HEK293 (cell line): Measurements from ENCODE around the gene FAM204A.

Source experiments
- CTCF ChIA-PET: fragments of 350-600 bp; formaldehyde crosslinking; extraction: SDS; loops from one replicate; lab custom pipeline; 2021; ENCODE audit warnings: antibody characterized with exemption; lab: Yijun Ruan, JAX
- POLR2A ChIA-PET: fragments of 300-600 bp; formaldehyde crosslinking; extraction: SDS; loops from one replicate; lab custom pipeline; 2020; ENCODE audit warnings: antibody characterized with exemption, inconsistent platforms; lab: Yijun Ruan, JAX
- H3K27ac ChIP-seq: fragments of 200-500 bp; sonication (Bioruptor generic); 2 replicates; pipeline ENCODE4 v1.5.1; 2014; ENCODE audit warnings: low read depth, low read length, control low read depth, inconsistent platforms; ENCODE audit errors: extremely low read depth
- H3K36me3 ChIP-seq, 2 experiments: fragments of 200-500 bp in 1 of 2; sonication (Bioruptor generic) in 1 of 2; 1 replicate in 1 of 2; 2 replicates in 1 of 2; pipeline ENCODE4 v1.5.1; 2014 to 2017; ENCODE audit warnings: inconsistent platforms in 2 of 2, low read length in 2 of 2; ENCODE audit not compliant: control insufficient read depth in 2 of 2, insufficient read depth in 1 of 2
- H3K4me1 ChIP-seq: fragments of 200-500 bp; sonication (Bioruptor generic); 2 replicates; pipeline ENCODE4 v1.5.1; 2014; ENCODE audit warnings: mild to moderate bottlenecking, low read length, inconsistent platforms; ENCODE audit not compliant: control insufficient read depth, insufficient read depth
- H3K4me3 ChIP-seq: 2 replicates; pipeline ENCODE4 v1.5.1; 2011; ENCODE audit warnings: low read depth, mild to moderate bottlenecking, control low read depth, low read length, moderate library complexity
- H3K9me3 ChIP-seq: fragments of 200-500 bp; sonication (Bioruptor generic); 2 replicates; pipeline ENCODE4 v1.5.1; 2014; ENCODE audit warnings: low read depth, low read length, inconsistent platforms; ENCODE audit not compliant: control insufficient read depth, insufficient read depth
- FEZF1 ChIP-seq: fragments of 450-650 bp; formaldehyde crosslinking; IDR thresholded peaks from 2 replicates; pipeline ENCODE4 v1.5.1; 2016; ENCODE audit warnings: missing biosample characterization, missing genetic modification characterization
- GLIS2 ChIP-seq: fragments of 450-650 bp; formaldehyde crosslinking; IDR thresholded peaks from 2 replicates; pipeline ENCODE4 v1.5.1; 2016; ENCODE audit warnings: missing biosample characterization, missing genetic modification characterization
- PRDM4 ChIP-seq: fragments of 450-650 bp; formaldehyde crosslinking; IDR thresholded peaks from 2 replicates; pipeline ENCODE4 v1.5.1; 2017; ENCODE audit warnings: missing biosample characterization, missing genetic modification characterization
- SALL2 ChIP-seq: fragments of 450-650 bp; formaldehyde crosslinking; IDR thresholded peaks from 2 replicates; pipeline ENCODE4 v1.5.0; 2017; ENCODE audit warnings: missing biosample characterization, mild to moderate bottlenecking, missing genetic modification characterization, borderline replicate concordance
- ZBTB11 ChIP-seq: fragments of 450-650 bp; formaldehyde crosslinking; conservative IDR thresholded peaks from 2 replicates; pipeline ENCODE4 v1.5.1; 2016; ENCODE audit warnings: low read depth, missing biosample characterization, missing genetic modification characterization
- ZIC2 ChIP-seq: fragments of 450-650 bp; formaldehyde crosslinking; IDR thresholded peaks from 2 replicates; pipeline ENCODE4 v1.5.1; 2016; ENCODE audit warnings: missing biosample characterization, missing genetic modification characterization
- ZNF211 ChIP-seq: fragments of 450-650 bp; formaldehyde crosslinking; IDR thresholded peaks from 2 replicates; pipeline ENCODE4 v1.5.1; 2016; ENCODE audit warnings: low read depth, missing biosample characterization, missing genetic modification characterization
- ZNF23 ChIP-seq: fragments of 450-650 bp; formaldehyde crosslinking; IDR thresholded peaks from 2 replicates; pipeline ENCODE4 v1.5.1; 2016; ENCODE audit warnings: missing biosample characterization, missing genetic modification characterization, borderline replicate concordance
- ZNF311 ChIP-seq: fragments of 450-650 bp; formaldehyde crosslinking; IDR thresholded peaks from 2 replicates; pipeline ENCODE4 v1.5.1; 2017; ENCODE audit warnings: missing biosample characterization, missing genetic modification characterization, borderline replicate concordance
- ZNF366 ChIP-seq: fragments of 450-650 bp; formaldehyde crosslinking; conservative IDR thresholded peaks from 2 replicates; pipeline ENCODE4 v1.5.1; 2016; ENCODE audit warnings: missing biosample characterization, missing genetic modification characterization
- ZNF394 ChIP-seq: fragments of 450-650 bp; formaldehyde crosslinking; IDR thresholded peaks from 2 replicates; pipeline ENCODE4 v1.5.1; 2016; ENCODE audit warnings: missing biosample characterization, missing genetic modification characterization, mild to moderate bottlenecking, moderate library complexity, borderline replicate concordance
- ZNF48 ChIP-seq: fragments of 450-650 bp; formaldehyde crosslinking; IDR thresholded peaks from 2 replicates; pipeline ENCODE4 v1.5.1; 2016; ENCODE audit warnings: missing biosample characterization, missing genetic modification characterization
- ZNF514 ChIP-seq: fragments of 450-650 bp; formaldehyde crosslinking; IDR thresholded peaks from 2 replicates; pipeline ENCODE4 v1.5.1; 2016; ENCODE audit warnings: missing biosample characterization, missing genetic modification characterization
- ZNF548 ChIP-seq: fragments of 450-650 bp; formaldehyde crosslinking; IDR thresholded peaks from 2 replicates; pipeline ENCODE4 v1.5.1; 2016; ENCODE audit warnings: missing biosample characterization, missing genetic modification characterization
- ZNF561 ChIP-seq: fragments of 450-650 bp; IDR thresholded peaks from 2 replicates; pipeline ENCODE4 v1.5.1; 2018; ENCODE audit warnings: missing biosample characterization, missing genetic modification characterization, borderline replicate concordance
- ZNF585B ChIP-seq: fragments of 450-650 bp; formaldehyde crosslinking; IDR thresholded peaks from 2 replicates; pipeline ENCODE4 v1.5.1; 2016; ENCODE audit warnings: missing biosample characterization, missing genetic modification characterization
- ZNF704 ChIP-seq: fragments of 450-650 bp; formaldehyde crosslinking; IDR thresholded peaks from 2 replicates; pipeline ENCODE4 v1.5.1; 2016; ENCODE audit warnings: missing biosample characterization, missing genetic modification characterization
- ZNF792 ChIP-seq: fragments of 450-650 bp; formaldehyde crosslinking; IDR thresholded peaks from 2 replicates; pipeline ENCODE4 v1.5.1; 2016; ENCODE audit warnings: missing biosample characterization, missing genetic modification characterization
- ZSCAN16 ChIP-seq: fragments of 450-650 bp; formaldehyde crosslinking; IDR thresholded peaks from 2 replicates; pipeline ENCODE4 v1.5.1; 2016; ENCODE audit warnings: missing biosample characterization, missing genetic modification characterization
- ZSCAN23 ChIP-seq: fragments of 450-650 bp; formaldehyde crosslinking; IDR thresholded peaks from 2 replicates; pipeline ENCODE4 v1.5.1; 2016; ENCODE audit warnings: missing biosample characterization, missing genetic modification characterization

Gene FAM204A

GRCh38 chr10:118286051-118286838, 55.9 kb downstream of the FAM204A start (continued):
- TF ChIP-seq PRDM4 (tag by site-specific recombination) (no peak), ZNF548 (tag by site-specific recombination) (no peak), ZBTB11 (no peak), ZSCAN23 (no peak), ZNF792 (tag by site-specific recombination) (no peak), ZNF394 (tag by site-specific recombination) (no peak), ZNF48 (tag by site-specific recombination) (no peak), ZNF311 (no peak)

GRCh38 chr10:118282670-118283069, 59.5 kb downstream of the FAM204A start:
- TF ChIP-seq ZNF561 (tag by site-specific recombination) (no peak), ZNF585B (tag by site-specific recombination) (no peak)
- TF ChIP-seq, all 188 proteins: peak for 0
- H3K4me3 ChIP-seq, result no peak overlapping the region
- no peaks in the 10 kb centered on the region for H3K4me1 ChIP-seq
- H3K9me3 ChIP-seq, result no peaks in the 10 kb centered on the region
- POLR2A ChIA-PET, result no interaction called here
- CTCF ChIA-PET, result no interaction called here
- no peaks in the 10 kb centered on the region for H3K36me3 ChIP-seq
- H3K27ac ChIP-seq, result no peak overlapping the region

GRCh38 chr10:118278649-118279048, 63.5 kb downstream of the FAM204A start:
- no peak overlapping the region for H3K4me3 ChIP-seq
- ChIA-PET CTCF (no interaction called here), POLR2A (no interaction called here)
- no peak for TF ChIP-seq FEZF1 (tag by site-specific recombination)
- no peak overlapping the region for H3K27ac ChIP-seq
- no peaks in the 10 kb centered on the region for H3K9me3 ChIP-seq
- H3K36me3 ChIP-seq, result no peaks in the 10 kb centered on the region
- H3K4me1 ChIP-seq, result no peaks in the 10 kb centered on the region

- CTCF ChIA-PET, result no interaction called here
- POLR2A ChIA-PET, result no interaction called here
- no peak for TF ChIP-seq ZIC2 (tag by site-specific recombination)
- TF ChIP-seq ZNF366 (tag by site-specific recombination), result no peak
- no peak for TF ChIP-seq PRDM4 (tag by site-specific recombination)
- TF ChIP-seq GLIS2 (tag by site-specific recombination), result no peak
- no peak for TF ChIP-seq ZNF792 (tag by site-specific recombination)
- TF ChIP-seq ZNF211, result no peak
- no peak for TF ChIP-seq ZNF704 (tag by site-specific recombination)
- no peak for TF ChIP-seq ZNF514 (tag by site-specific recombination)
- TF ChIP-seq SALL2 (tag by site-specific recombination), result no peak
- TF ChIP-seq ZSCAN16 (tag by site-specific recombination), result no peak
- no peak for TF ChIP-seq ZNF23 (tag by site-specific recombination)
- TF ChIP-seq ZNF311, result no peak
These were observed 64.3 kb downstream of the FAM204A start for GRCh38 chr10:118277871-118278270.

More at GRCh38 chr10:118277871-118278270, 64.3 kb downstream of the FAM204A start:
- H3K4me3 ChIP-seq, result no peak overlapping the region
- no peaks in the 10 kb centered on the region for H3K4me1 ChIP-seq
- no peaks in the 10 kb centered on the region for H3K9me3 ChIP-seq
- no peak overlapping the region for H3K27ac ChIP-seq
- H3K36me3 ChIP-seq, result no peaks in the 10 kb centered on the region
